Gastrocnemius medialis (tissue), 4 donors: Measurements from ENCODE around the gene TPD52L1.

Experiments
- CTCF ChIP-seq, 5 experiments: fragments of 450-650 bp in 3 of 5; fragments of 200-600 bp in 2 of 5; sonication (generic) in 2 of 5; IDR thresholded peaks in 4 of 5; conservative IDR thresholded peaks in 1 of 5; 1 replicate in 4 of 5; 2 replicates in 1 of 5; pipeline ENCODE4 v1.5.1; 2016 to 2019; ENCODE audit warnings: antibody characterized with exemption in 5 of 5, mild to moderate bottlenecking in 3 of 5, moderate library complexity in 3 of 5
- POLR2A ChIP-seq, 2 donors: fragments of 450-650 bp; IDR thresholded peaks; one replicate each; pipeline ENCODE4 v1.6.1; 2017; ENCODE audit warnings: antibody characterized with exemption in 2 of 2, mild to moderate bottlenecking in 2 of 2, moderate library complexity in 2 of 2

GRCh38 chr6:125236536-125237327 is 83.2 kb downstream of the TPD52L1 start:
- no peak for TF ChIP-seq POLR2A (IDR thresholded peaks at IDR 0.05)
- TF ChIP-seq CTCF (IDR thresholded peaks at IDR 0.05 in 4 of 5, conservative IDR thresholded peaks at IDR 0.05 in 1 of 5): no peak
